ENCODE data around the gene SPTB. TPM values are rescaled to one million over a fixed set of nuclear protein-coding genes. Genes with fewer than 3 reads are reported as not detected.

The SPTB gene
- polyA plus RNA-seq, 3 donors, result 13.6 to 17.4 (median 16.0) TPM

Other genes with a start within 250 kb of the SPTB start
- gene PLEKHG3, start 175.5 kb downstream of the SPTB start, polyA plus RNA-seq (ENCODE audit: insufficient read length in 3 of 3), result 100 to 1,000 TPM in 1 of 3 donors, 10 to 100 TPM in 2; 89.0 to 107 (median 95.4) TPM
- gene CHURC1, start 34.5 kb upstream of the SPTB start, polyA plus RNA-seq (ENCODE audit: insufficient read length in 3 of 3), result 10 to 100 TPM; 52.7 to 70.9 (median 56.5) TPM
- under 1 TPM; 0.45 to 0.97 (median 0.59) TPM for gene GPX2, start 62.8 kb upstream of the SPTB start, polyA plus RNA-seq (ENCODE audit: insufficient read length in 3 of 3)
- gene RAB15, start 92.4 kb upstream of the SPTB start, polyA plus RNA-seq (ENCODE audit: insufficient read length in 3 of 3), result 10 to 100 TPM; 19.5 to 23.9 (median 20.8) TPM
- 10 to 100 TPM; 30.0 to 34.7 (median 33.4) TPM for gene FNTB, start 107.0 kb upstream of the SPTB start, polyA plus RNA-seq (ENCODE audit: insufficient read length in 3 of 3)
- 10 to 100 TPM; 52.6 to 58.4 (median 53.5) TPM for gene MAX, start 222.6 kb upstream of the SPTB start, polyA plus RNA-seq (ENCODE audit: insufficient read length in 3 of 3)

Measured in renal cortex interstitium (tissue), 3 donors.